Germinal center (tissue), 1 donor: Measurements from ENCODE around the gene EMP2.
"Not testable (repeated sequence)": the region's sequence is repeated elsewhere in the genome, so short reads cannot be mapped to it uniquely, and the experiment has no call there.

Experiments
- DNase-seq: peaks from one replicate; pipeline ENCODE4 v3.0.0; 2012; ENCODE audit warnings: mixed read lengths, low spot score

EMP2 gene

DNA sequence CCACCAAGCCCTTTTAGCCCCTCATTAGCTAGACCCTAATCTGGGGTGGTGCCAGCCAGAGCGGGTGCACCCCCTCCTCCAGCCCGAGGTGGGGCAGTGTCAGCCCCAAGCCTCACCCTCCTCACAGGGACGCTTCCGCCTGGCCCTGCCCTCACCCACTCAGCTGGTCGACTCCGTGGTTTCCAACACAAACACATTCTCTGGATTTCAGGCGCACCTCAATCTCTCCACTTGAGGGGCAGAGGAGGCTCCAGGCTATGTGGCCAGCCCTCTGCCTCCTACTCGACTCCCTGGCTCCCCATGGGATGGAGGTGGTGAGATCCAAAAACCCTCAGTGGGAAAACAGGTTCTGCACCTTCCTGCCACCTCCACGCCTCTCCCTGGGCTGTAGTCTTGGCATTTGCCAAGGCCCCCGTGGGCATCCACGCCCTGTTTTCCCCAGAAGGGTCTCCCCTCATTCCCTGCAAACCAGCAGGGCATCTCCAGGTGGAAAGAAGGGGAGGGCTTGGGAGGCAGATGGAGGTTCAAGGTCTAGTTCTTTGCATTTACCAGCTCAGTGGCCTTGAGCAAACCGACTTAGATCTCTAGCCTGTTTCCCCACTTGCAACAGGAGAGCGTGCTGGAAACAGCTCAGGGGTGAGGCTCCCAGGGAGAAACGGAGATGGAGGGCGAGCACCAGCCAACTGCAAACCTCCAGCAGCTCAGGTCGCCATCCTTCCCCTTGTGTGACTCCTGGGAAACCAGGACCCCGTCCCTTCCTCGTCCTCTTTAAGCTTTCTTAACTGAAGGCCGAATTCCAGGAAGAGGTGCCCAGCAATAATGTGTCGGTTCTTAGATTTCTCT, 1.7 kb downstream of the EMP2 start:
- DNase-seq: no peak

- no peak for DNase-seq
Measured at GRCh38 chr16:10577305-10578202, 2.8 kb downstream of the EMP2 start.

DNA sequence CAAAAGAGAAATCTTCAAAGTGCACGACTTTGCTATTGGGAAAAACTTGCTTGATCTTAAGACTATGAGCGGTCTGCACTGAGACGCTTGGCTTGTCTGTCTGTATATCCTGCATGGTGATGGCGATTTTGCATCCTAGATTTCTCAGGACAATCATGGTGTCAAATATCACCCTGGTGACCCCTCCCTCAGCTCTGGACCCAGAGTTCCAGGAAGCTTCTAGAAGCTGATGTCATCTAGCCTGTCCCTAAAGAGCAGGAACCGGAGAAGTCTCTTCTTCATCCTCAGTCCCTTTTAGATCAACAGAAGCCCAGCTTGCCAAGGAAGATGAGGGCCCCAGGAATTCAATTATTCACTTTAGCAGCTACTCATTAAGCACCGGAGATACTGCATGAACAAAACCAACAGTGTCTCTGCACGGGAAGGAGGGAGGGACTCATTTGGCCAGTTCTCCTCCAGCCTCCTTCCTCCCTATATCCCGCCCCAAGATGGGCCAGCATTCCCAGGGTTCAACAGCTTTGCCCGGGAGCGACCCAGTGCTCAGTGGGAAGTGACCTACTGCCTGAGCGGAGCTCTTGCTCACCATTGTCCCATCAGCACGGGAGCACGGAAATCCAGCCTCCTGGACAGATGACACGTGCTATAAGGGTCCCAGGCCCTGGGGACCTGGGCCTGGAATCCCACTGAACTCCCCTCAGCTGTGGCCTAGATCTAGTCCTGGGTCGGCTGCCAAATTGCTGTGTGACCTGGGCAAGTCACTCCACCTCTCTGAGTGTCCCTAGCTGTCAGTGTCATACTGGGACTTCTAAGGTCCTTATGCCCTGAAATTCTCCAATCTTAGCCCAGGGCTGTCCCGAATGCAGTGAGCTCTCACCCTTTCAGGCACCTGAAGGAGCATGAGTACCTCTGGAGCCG, 3.8 kb downstream of the EMP2 start:
- DNase-seq: no peak

- no peak for DNase-seq
Measured at GRCh38 chr16:10575506-10576130, 4.8 kb downstream of the EMP2 start.

- DNase-seq: no peak
Measured at GRCh38 chr16:10572611-10573010, 7.8 kb downstream of the EMP2 start.

GRCh38 chr16:10571354-10571753, 9.0 kb downstream of the EMP2 start:
- no peak for DNase-seq

GRCh38 chr16:10569621-10570020, 10.8 kb downstream of the EMP2 start:
- DNase-seq: no peak

GRCh38 chr16:10566613-10567012, 13.8 kb downstream of the EMP2 start:
- no peak for DNase-seq

GRCh38 chr16:10565167-10565566, 15.2 kb downstream of the EMP2 start:
- no peak for DNase-seq

GRCh38 chr16:10564591-10564990, 15.8 kb downstream of the EMP2 start:
- no peak for DNase-seq

- no peak for DNase-seq
Measured at GRCh38 chr16:10562361-10562899, 18.0 kb downstream of the EMP2 start.

- DNase-seq: no peak
Measured at GRCh38 chr16:10561425-10561824, 19.0 kb downstream of the EMP2 start.

GRCh38 chr16:10561001-10561400, 19.4 kb downstream of the EMP2 start:
- no peak for DNase-seq

DNA sequence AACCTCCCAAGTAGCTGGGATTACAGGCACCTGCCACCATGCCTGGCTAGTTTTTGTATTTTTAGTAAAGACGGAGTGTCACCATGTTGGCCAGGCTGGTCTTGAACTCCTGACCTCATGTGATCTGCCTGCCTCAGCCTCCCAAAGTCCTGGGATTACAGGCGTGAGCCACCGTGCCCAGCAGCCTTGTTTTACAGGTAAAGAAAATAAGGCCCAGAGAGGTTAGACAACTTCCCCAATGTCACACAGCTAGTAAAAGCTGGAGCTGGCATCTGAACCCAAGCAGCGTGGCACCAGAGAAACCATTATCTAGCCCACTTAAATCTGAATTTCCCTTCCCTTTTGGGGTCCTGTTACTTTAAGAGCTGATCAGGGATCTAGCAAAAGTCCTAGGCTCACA, 20.6 kb downstream of the EMP2 start:
- not testable (repeated sequence) for DNase-seq

GRCh38 chr16:10558746-10559641, 21.4 kb downstream of the EMP2 start:
- no peak for DNase-seq

- DNase-seq: no peak
Measured at GRCh38 chr16:10558305-10558704, 22.1 kb downstream of the EMP2 start.

DNA sequence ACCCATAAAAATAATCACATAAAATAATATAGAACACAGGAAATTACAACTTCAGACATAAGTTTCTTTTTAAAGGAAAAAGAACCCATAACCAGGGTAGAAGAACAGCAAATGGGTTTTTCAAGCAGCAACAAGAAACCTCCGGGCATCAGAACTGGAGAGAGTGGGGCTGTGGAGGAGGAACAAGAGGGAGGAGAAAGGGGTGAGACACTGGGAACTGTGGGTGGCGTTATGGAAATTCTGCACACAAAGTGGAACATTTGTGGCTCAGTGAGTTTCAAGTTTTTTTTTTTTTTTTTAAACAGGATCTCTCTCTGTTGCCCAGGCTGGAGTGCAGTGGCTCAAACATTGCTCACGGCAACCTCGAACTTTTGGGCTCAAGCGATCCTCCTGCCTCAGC, 22.6 kb downstream of the EMP2 start:
- DNase-seq: no peak

DNA sequence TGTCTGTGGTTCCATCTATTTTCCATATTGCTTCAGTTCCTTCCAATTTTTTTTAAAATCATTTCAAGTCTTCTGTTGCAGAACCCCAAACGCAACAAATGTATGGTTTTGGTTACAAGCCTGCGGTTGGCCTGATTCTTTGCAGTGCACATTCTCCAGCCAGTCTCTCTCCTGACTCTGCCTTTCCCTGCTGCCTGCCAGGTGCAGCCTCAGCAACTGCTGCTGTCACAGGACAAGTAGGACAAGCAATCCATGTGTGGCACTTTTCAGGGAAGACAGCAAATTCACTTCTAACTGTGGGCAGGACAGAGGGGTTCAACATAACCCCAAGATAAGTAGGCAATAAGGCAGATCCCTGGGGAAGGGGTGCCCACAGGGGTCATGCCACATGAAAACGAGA, 24.2 kb downstream of the EMP2 start:
- DNase-seq: no peak

DNA sequence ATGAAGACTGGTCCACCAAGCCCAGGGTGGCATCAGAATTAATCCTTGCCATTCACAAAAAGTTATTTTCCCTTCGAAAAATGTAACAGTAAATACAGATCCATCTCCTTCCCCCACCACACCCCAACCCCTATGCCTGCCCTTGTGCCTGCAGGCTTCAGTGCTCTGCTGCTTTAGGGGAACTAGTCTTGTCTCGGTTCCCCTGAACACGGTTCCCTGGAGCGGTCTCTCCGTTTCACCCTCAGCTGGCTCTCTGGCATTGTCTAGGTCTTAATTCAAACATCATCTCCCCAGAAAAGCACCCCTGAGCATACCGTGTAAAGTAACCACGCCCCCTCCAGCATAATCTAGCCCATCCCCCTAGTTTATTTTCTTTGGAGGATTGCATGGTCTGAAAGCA, 25.8 kb downstream of the EMP2 start:
- DNase-seq: peak; percentile 23

DNA sequence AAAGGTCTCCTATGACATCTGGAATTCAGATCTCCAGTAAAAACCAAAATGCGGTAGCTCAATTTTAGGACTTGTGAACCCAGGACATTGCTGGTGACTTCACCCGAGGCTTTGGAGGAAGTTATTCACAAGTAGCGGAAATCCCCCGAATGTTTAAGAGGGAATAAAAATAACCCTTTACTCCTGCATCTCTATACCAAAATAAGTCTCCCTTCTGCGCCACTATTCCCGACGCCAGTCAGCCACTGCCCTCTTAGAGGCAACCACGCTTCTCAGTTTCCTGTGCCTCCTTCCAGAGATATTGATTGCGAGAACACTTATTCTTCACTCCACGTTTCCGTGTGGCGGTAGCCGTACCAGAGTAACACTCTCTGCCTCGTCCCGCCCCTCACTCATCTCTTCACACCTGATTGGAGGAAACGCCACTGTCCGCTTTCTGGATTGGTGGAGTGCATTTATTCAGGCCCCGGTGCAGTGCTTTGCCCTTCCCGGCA, 27.4 kb downstream of the EMP2 start:
- DNase-seq: peak; percentile 96
